T-cell (primary cell): ENCODE measurements around the gene DYNC2H1. TPM values are rescaled to one million over a fixed set of nuclear protein-coding genes. Genes with fewer than 3 reads are reported as not detected.

Source experiments
- ATAC-seq, 4 experiments: fragments of 200-7000 bp in 3 of 4; fragments of 150-1000 bp in 1 of 4; cut with Tn5 transposase; replicated peaks in 1 of 4; 1 replicate in 3 of 4; 2 replicates in 1 of 4; pipeline ENCODE4 v1.10.0; 2021; ENCODE audit warnings: moderate library complexity in 3 of 4, mild to moderate bottlenecking in 2 of 4, moderate number of reproducible peaks in 1 of 4
- CTCF ChIA-PET, 2 donors: fragments of 300-600 bp; sonication (Branson Sonifier 250); formaldehyde crosslinking; loops; one replicate each; lab custom pipeline; 2022; ENCODE audit warnings: antibody characterized with exemption in 2 of 2; lab: Charles Lee
- POLR2A ChIA-PET, 2 donors: fragments of 300-600 bp; sonication (Branson Sonifier 250); formaldehyde crosslinking; loops; one replicate each; lab custom pipeline; 2022; ENCODE audit warnings: antibody characterized with exemption in 2 of 2; lab: Charles Lee
- DNase-seq, 35 experiments: peaks; one replicate each; pipeline versions ENCODE4 v3.0.0 to v3.0.0-alpha.2; 2013 to 2023
- H3K27ac ChIP-seq: one replicate; pipeline ENCODE4 v1.5.1; 2013; ENCODE audit warnings: low read length
- H3K27me3 ChIP-seq, 2 experiments: replicated peaks in 1 of 2; 1 replicate in 1 of 2; 2 replicates in 1 of 2; pipeline versions ENCODE4 v1.6.1 to v1.7.0; 2013; ENCODE audit warnings: low read length in 1 of 2, mixed read lengths in 1 of 2; ENCODE audit not compliant: control insufficient read depth in 2 of 2, insufficient read depth in 2 of 2; ENCODE audit errors: extremely low read depth in 1 of 2
- H3K36me3 ChIP-seq, 2 donors: 1 replicate in 1 of 2; 2 replicates in 1 of 2; pipeline versions ENCODE4 v1.6.1 to v1.7.0; 2013; ENCODE audit warnings: low read length in 1 of 2; ENCODE audit not compliant: control insufficient read depth in 2 of 2, insufficient read depth in 1 of 2; ENCODE audit errors: extremely low read depth in 1 of 2
- H3K4me1 ChIP-seq, 2 experiments: 1 replicate in 1 of 2; 2 replicates in 1 of 2; pipeline versions ENCODE4 v1.6.1 to v1.7.0; 2013; ENCODE audit warnings: low read length in 2 of 2, mixed read lengths in 1 of 2; ENCODE audit not compliant: insufficient read depth in 2 of 2, control insufficient read depth in 1 of 2; ENCODE audit errors: extremely low read depth in 1 of 2
- H3K4me3 ChIP-seq, 2 donors: 1 replicate in 1 of 2; 2 replicates in 1 of 2; pipeline versions ENCODE4 v1.5.1 to v1.7.0; 2013; ENCODE audit warnings: mild to moderate bottlenecking in 2 of 2, low read length in 1 of 2, moderate library complexity in 1 of 2; ENCODE audit not compliant: control insufficient read depth in 1 of 2; ENCODE audit errors: extremely low read depth in 1 of 2
- H3K9me3 ChIP-seq: 2 replicates; pipeline ENCODE4 v1.7.0; 2013
- H3K27ac Mint-ChIP-seq, 2 donors: one replicate each; pipeline ENCODE4 v1.8.0; 2020 to 2021; ENCODE audit warnings: mild to moderate bottlenecking in 2 of 2, mixed read lengths in 2 of 2
- H3K27me3 Mint-ChIP-seq, 2 donors: one replicate each; pipeline ENCODE4 v1.8.0; 2021 to 2022; ENCODE audit warnings: mixed read lengths in 2 of 2
- H3K36me3 Mint-ChIP-seq: one replicate; pipeline ENCODE4 v1.8.0; 2021; ENCODE audit warnings: mixed read lengths
- H3K4me1 Mint-ChIP-seq, 3 donors: one replicate each; pipeline ENCODE4 v1.8.0; 2020 to 2022; ENCODE audit warnings: mixed read lengths in 3 of 3, mild to moderate bottlenecking in 1 of 3
- H3K4me3 Mint-ChIP-seq, 3 donors: one replicate each; pipeline ENCODE4 v1.8.0; 2020 to 2022; ENCODE audit warnings: mild to moderate bottlenecking in 3 of 3, mixed read lengths in 3 of 3, moderate library complexity in 3 of 3
- H3K9me3 Mint-ChIP-seq, 3 donors: one replicate each; pipeline ENCODE4 v1.8.0; 2020 to 2022; ENCODE audit warnings: mixed read lengths in 3 of 3
- WGBS: methylation state at CpG from one replicate; pipeline ENCODE4 v1.1.5; 2013; ENCODE audit warnings: missing lambda C conversion rate; ENCODE audit not compliant: insufficient coverage; 5-methylcytosine and 5-hydroxymethylcytosine counted together
- total RNA-seq, 35 experiments: library from RNA in 6 of 35; stranded (reverse) in 6 of 35; fragments of 120-200 nt in 1 of 35; gene quantifications; one replicate each; pipeline versions ENCODE4 v1.2.1 to v1.2.4 and lab custom pipeline; 2013 to 2026

The DYNC2H1 gene
- total RNA-seq, 5 donors from 2014 or later (not counting 1 experiment from before 2014, with no cell fraction given) = 2.6 to 4.4 (median 3.2) TPM

DNA sequence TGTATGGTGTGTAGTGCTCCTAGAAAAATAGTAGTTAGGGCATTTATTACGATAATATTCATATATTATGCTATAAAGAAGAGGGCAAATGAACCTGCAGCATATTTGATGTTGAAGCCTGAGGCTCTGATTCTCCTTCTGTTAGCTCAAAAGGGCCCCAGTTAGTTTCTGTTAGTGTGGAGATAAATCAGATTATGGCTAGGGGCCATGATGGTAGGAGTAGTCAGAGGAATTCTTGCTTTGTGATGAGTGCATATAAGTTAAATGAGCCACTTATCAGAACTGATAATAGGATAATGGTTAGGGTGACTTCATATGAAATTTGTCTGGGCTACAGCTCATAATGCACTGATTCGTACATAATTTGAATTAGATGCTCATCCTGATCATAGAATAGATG, 298.4 kb downstream of the DYNC2H1 start:
- Mint-ChIP-seq H3K36me3 (no peaks in the 10 kb centered on the region), H3K4me1 (no peaks in the 10 kb centered on the region), H3K27ac (no peak overlapping the region), H3K4me3 (no peak overlapping the region), H3K27me3 (no peaks in the 10 kb centered on the region), H3K9me3 (peaks cover 0 to 2% (median 0%) of the 10 kb centered on the region in 3 donors)
- H3K4me1 ChIP-seq = no peaks in the 10 kb centered on the region
- no peak overlapping the region for H3K27ac ChIP-seq
- POLR2A ChIA-PET = no interaction called here
- H3K36me3 ChIP-seq = no peaks in the 10 kb centered on the region
- H3K4me3 ChIP-seq = no peak overlapping the region
- 86% methylated on average over 1 of the region's 2 CpGs for WGBS
- no peaks in the 10 kb centered on the region for H3K9me3 ChIP-seq
- H3K27me3 ChIP-seq = no peaks in the 10 kb centered on the region
- CTCF ChIA-PET = no interaction called here
- ATAC-seq (no peak), DNase-seq (no peak)

DNA sequence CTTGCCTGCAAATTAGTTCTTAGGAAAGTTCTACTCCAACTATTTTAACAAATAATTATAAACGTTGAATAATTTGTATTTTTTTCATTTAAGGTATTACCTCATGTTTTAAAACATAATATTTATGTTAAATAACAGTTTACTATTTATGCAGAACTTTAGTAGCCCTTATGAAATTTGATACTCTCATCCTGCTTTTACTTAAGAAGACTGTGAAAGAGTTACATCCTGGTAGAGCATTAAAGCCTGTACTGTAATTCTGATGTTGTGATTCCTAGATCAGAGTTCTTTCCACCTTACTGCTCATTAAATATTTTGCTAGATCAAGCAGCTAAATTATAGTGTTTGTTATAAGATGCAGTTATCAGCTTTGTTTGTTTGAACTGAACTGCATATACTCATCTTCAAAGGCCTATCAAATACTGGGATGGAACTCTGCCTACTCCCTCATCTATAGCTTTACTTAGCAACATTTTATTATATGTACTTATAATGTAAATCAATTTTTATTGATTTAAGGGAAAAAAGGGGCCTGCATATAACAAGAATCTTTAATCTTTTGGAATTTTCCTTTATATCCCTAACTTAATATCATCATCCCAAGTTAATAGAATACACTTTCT, 304.2 kb downstream of the DYNC2H1 start:
- ChIA-PET POLR2A (interaction anchor here in 1 of 2 donors (0.5 kb wide), 1 partner anchor 1622 kb away, joined by 3 read pairs; the partner anchor contains the start of gene CASP1), CTCF (no interaction called here)
- Histone ChIP-seq H3K9me3 (no peaks in the 10 kb centered on the region), H3K4me1 (no peaks in the 10 kb centered on the region), H3K27me3 (no peaks in the 10 kb centered on the region), H3K4me3 (no peak overlapping the region), H3K27ac (no peak overlapping the region), H3K36me3 (no peaks in the 10 kb centered on the region)
- no peak overlapping the region for H3K4me3 Mint-ChIP-seq
- H3K36me3 Mint-ChIP-seq = peaks cover 3% of the 10 kb centered on the region
- H3K9me3 Mint-ChIP-seq = peaks cover 0 to 4% (median 4%) of the 10 kb centered on the region in 3 donors
- no peak overlapping the region for H3K27ac Mint-ChIP-seq
- no peak for ATAC-seq
- no peaks in the 10 kb centered on the region for H3K27me3 Mint-ChIP-seq
- no CpG with 5 or more reads among the region's 1 CpG for WGBS
- no peaks in the 10 kb centered on the region for H3K4me1 Mint-ChIP-seq
- DNase-seq = no peak

DNA sequence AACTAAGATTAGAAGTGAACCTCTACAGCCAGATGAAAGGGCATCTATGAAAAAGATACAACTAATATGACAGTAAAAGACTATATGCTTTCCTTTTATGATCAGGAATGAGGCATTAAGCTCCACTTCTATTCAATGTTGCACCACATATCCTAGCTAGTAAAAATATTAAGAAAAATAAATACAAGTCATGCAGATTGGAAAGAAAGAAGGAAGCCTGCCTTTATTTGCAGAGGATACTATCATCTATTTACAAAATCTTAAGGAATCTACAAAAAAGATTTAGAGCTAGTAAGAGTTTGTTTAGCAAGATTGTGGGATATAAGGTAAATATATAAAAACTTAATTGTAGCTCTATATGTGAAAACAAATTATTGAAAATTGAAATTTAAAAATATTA, 308.8 kb downstream of the DYNC2H1 start:
- Mint-ChIP-seq H3K27me3 (no peaks in the 10 kb centered on the region), H3K4me1 (no peaks in the 10 kb centered on the region), H3K4me3 (no peak overlapping the region), H3K27ac (no peak overlapping the region), H3K36me3 (peaks cover under 1% of the 10 kb centered on the region), H3K9me3 (peaks cover 5 to 18% (median 15%) of the 10 kb centered on the region in 3 donors)
- ATAC-seq (no peak), DNase-seq (no peak)
- no peaks in the 10 kb centered on the region for H3K27me3 ChIP-seq
- H3K4me1 ChIP-seq = no peaks in the 10 kb centered on the region
- ChIA-PET POLR2A (no interaction called here), CTCF (interaction anchor here (0.6 to 0.7 kb wide), 2 partner anchors 22 to 498 kb away, joined by 3 to 4 read pairs; no protein-coding TSS in a partner anchor)
- no peaks in the 10 kb centered on the region for H3K9me3 ChIP-seq
- no peak overlapping the region for H3K27ac ChIP-seq
- H3K36me3 ChIP-seq = no peaks in the 10 kb centered on the region
- H3K4me3 ChIP-seq = no peak overlapping the region

DNA sequence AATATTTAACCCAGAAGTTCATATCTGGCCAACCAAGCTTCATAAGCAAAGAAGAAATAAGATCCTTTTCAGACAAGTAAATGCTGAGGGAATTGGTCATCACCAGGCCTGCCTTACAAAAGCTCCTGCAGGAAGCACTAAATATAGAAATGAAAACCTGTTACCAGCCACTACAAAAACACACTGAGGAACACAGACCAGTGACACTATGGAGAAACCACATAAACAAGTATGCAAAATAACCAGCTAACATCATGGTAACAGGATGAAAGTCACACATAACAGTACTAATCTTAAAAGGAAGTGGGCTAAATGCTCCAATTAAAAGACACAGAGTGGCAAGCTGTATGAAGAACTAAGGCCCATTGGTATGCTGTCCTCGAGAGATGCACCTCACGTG, 311.4 kb downstream of the DYNC2H1 start:
- no peak for ATAC-seq
- POLR2A ChIA-PET = interaction anchor here in 1 of 2 donors (0.7 kb wide), 1 partner anchor 248 kb away, joined by 3 read pairs; no protein-coding TSS in a partner anchor
- Histone ChIP-seq H3K36me3 (no peaks in the 10 kb centered on the region), H3K4me1 (no peaks in the 10 kb centered on the region), H3K27ac (no peak overlapping the region), H3K27me3 (no peaks in the 10 kb centered on the region), H3K9me3 (no peaks in the 10 kb centered on the region), H3K4me3 (no peak overlapping the region)
- Mint-ChIP-seq H3K27ac (no peak overlapping the region), H3K27me3 (no peaks in the 10 kb centered on the region), H3K36me3 (no peaks in the 10 kb centered on the region), H3K9me3 (peaks cover 5 to 18% (median 15%) of the 10 kb centered on the region in 3 donors), H3K4me1 (no peaks in the 10 kb centered on the region), H3K4me3 (no peak overlapping the region)
- CTCF ChIA-PET = no interaction called here
- no peak for DNase-seq
- WGBS = 68% methylated on average over 2 of the region's 2 CpGs

DNA sequence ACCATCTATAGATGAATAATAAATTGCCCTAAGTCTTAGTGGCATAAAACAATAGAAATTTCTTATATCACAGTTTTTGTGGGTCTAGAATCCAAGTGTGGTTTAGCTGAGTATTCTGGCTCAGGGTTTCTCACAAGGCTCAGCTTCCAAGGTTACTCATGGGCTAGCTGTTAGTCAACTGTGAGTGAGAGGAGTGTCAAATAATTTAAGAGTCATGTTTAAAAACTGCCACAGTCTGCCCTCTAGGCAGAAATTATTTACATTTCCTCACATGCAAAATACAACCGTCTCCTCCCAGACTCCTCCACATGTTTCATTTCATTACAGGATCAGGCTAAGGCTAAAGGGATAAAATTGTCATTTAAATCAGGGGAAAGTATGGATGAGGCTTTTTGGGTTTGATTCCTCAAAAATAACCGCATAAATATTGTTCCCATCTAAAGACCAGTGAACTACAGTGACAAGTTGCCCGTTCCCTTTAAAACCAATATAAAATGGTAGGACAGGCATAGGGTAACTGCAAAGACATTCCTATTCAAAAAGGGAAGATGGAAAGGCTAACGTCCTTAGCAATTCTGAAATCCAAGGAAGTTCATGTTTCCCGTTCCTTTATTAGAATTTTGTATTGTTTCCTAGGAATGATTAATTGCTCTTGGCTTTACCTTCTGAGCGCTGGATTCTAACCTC, 324.3 kb downstream of the DYNC2H1 start:
- H3K27ac ChIP-seq = no peak overlapping the region
- no peak overlapping the region for H3K4me3 ChIP-seq
- no peaks in the 10 kb centered on the region for H3K27me3 Mint-ChIP-seq
- no peaks in the 10 kb centered on the region for H3K27me3 ChIP-seq
- no peaks in the 10 kb centered on the region for H3K9me3 Mint-ChIP-seq
- DNase-seq = no peak
- no peaks in the 10 kb centered on the region for H3K36me3 ChIP-seq
- no CpG with 5 or more reads among the region's 6 CpGs for WGBS
- H3K36me3 Mint-ChIP-seq = no peaks in the 10 kb centered on the region
- no peak overlapping the region for H3K27ac Mint-ChIP-seq
- POLR2A ChIA-PET = interaction anchor here (0.6 to 0.7 kb wide), 2 partner anchors 31 to 59 kb away, joined by 3 read pairs; no protein-coding TSS in a partner anchor
- no peak for ATAC-seq
- no peaks in the 10 kb centered on the region for H3K4me1 Mint-ChIP-seq
- no peaks in the 10 kb centered on the region for H3K4me1 ChIP-seq
- CTCF ChIA-PET = no interaction called here
- H3K4me3 Mint-ChIP-seq = no peak overlapping the region
- no peaks in the 10 kb centered on the region for H3K9me3 ChIP-seq

DNA sequence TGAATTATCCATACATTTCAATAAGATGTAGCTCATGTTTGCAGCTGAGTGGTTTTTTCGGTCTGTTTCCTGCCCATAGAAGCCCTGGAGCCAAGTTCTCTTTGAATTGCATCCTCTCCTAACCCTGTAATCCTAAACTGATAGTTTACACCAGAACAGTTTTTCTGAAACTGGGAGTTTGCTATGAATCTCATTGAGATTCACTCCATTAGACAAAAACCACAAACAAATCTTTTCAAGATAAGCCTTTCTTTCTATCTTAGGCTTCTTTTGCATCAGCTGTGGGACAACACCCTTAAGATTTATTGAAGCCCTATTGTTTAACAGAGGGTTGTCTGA, 324.8 kb downstream of the DYNC2H1 start:
- DNase-seq (no peak), ATAC-seq (no peak)
- Histone ChIP-seq H3K36me3 (no peaks in the 10 kb centered on the region), H3K4me1 (no peaks in the 10 kb centered on the region), H3K4me3 (no peak overlapping the region), H3K9me3 (no peaks in the 10 kb centered on the region), H3K27me3 (no peaks in the 10 kb centered on the region), H3K27ac (no peak overlapping the region)
- Mint-ChIP-seq H3K4me3 (no peak overlapping the region), H3K4me1 (no peaks in the 10 kb centered on the region), H3K9me3 (no peaks in the 10 kb centered on the region), H3K27ac (no peak overlapping the region), H3K36me3 (no peaks in the 10 kb centered on the region), H3K27me3 (no peaks in the 10 kb centered on the region)
- 0% methylated on average over 1 of the region's 1 CpG for WGBS
- CTCF ChIA-PET = no interaction called here
- POLR2A ChIA-PET = no interaction called here
